ENCODE results near the gene EHD4. TPM values are rescaled to one million over a fixed set of nuclear protein-coding genes. Genes with fewer than 3 reads are reported as not detected.

The EHD4 gene
- total and polyA plus RNA-seq, 9 of the 15 experiments (the other 6 are each of a cell fraction or from before 2014, with no cell fraction given) = 0.89 to 10.3 (median 6.4) TPM

DNA sequence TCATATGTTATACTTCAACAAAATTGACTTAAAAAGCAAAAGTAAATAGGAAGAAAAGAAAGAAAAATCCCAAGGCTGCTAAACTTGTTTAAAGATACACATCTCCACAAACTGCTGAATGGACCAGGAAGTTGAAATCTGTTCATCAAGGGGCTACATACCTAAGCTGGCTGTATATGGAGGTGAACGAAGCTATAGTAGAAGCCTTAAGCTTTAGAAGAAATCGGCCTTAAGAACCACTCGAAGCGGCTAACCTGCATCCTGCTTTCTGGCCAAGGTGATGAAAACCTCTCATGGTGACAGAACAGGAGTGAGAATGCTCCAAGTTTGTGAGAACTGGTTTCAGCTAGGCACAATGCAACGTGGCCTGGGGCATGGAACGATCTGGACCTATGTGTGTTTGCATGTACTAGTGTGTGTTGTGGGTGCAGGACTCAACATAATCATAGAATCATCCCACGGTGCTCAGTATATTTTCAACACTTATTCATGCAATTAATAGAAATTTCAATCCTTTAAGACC is 47.2 kb downstream of the EHD4 start:
- 72% methylated on average over 7 of the region's 7 CpGs for WGBS (ENCODE audit: insufficient coverage, low coverage, missing lambda C conversion rate)

DNA sequence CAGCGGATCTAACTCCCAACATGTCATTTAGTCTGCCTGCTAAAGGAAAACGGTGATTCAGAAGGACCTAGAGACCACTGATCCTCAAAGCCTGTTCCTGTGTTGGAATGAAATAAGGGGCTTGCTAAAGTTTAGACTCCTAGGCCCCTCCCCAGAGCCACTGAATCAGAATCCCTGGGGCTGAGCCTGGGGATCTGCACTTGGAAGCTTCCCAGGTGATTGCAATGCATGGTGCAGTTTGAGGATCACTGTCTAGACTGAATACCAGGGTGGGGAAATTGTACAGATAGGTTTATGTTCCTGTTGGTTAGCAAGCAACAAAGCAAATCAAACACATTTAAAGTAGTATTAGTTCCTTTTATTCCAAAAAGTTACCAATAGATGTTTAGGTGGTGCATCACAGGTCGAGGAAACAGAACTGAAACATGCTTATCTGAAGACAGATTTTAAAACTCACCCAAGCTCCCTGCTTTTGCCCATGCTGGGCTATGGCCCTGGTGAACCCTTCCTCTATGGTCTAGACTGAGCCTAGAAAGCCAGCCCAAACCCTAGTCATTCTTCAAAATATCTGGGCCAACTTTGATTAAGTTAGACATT is 48.9 kb downstream of the EHD4 start:
- ATAC-seq = no peak
- no peak for FAIRE-seq
- H2AFZ ChIP-seq (ENCODE audit: low read depth, low read length) = no peak overlapping the region
- TF ChIP-seq KLF16 (IDR thresholded peaks at IDR 0.05) = no peak
- TF ChIP-seq SETDB1 (IDR thresholded peaks at IDR 0.05; ENCODE audit: low read length) = no peak
- no peak for TF ChIP-seq SIN3A (IDR thresholded peaks at IDR 0.05; ENCODE audit: borderline replicate concordance in 2 of 2, control insufficient read depth in 1 of 2, low read depth in 2 of 2, low read length in 2 of 2)
- TF ChIP-seq NR2C2 (CRISPR knock-in tag; IDR thresholded peaks at IDR 0.05) = no peak
- TF ChIP-seq NR2C2 (tag; IDR thresholded peaks at IDR 0.05) = no peak
- no peak for TF ChIP-seq MEF2D (tag; conservative IDR thresholded peaks at IDR 0.05; ENCODE audit: low read depth)
- TF ChIP-seq LEF1 (IDR thresholded peaks at IDR 0.05) = no peak
- TF ChIP-seq, protein P1, sequence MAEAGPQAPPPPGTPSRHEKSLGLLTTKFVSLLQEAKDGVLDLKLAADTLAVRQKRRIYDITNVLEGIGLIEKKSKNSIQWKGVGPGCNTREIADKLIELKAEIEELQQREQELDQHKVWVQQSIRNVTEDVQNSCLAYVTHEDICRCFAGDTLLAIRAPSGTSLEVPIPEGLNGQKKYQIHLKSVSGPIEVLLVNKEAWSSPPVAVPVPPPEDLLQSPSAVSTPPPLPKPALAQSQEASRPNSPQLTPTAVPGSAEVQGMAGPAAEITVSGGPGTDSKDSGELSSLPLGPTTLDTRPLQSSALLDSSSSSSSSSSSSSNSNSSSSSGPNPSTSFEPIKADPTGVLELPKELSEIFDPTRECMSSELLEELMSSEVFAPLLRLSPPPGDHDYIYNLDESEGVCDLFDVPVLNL (CRISPR knock-in tag; IDR thresholded peaks at IDR 0.05; ENCODE audit: low read depth) = no peak
- TF ChIP-seq XRCC4 (IDR thresholded peaks at IDR 0.05; ENCODE audit: extremely low read depth, insufficient read depth, insufficient read length) = no peak

More for the DNA sequence above, 47.2 kb downstream of the EHD4 start:
- 0 out of 3 replicates have a peak, but pooled peaks cover 3% of the 10 kb centered on the region for H3K36me3 ChIP-seq (ENCODE audit: control insufficient read depth, insufficient read depth, low read length)
- H3K4me1 ChIP-seq (replicated peaks in 1 of 2; ENCODE audit: control insufficient read depth in 2 of 2, insufficient read depth in 2 of 2, low read length in 2 of 2) = no peaks in the 10 kb centered on the region; a peak in 1 of 5 replicates
- H4K20me1 ChIP-seq (replicated peaks; ENCODE audit: control insufficient read depth, insufficient read depth, low read length) = no peaks in the 10 kb centered on the region
- no peak overlapping the region for H3K9ac ChIP-seq (ENCODE audit: insufficient read depth in 1 of 2, low read depth in 2 of 2, low read length in 2 of 2)
- in situ Hi-C loops (cut with MboI) (no loop called here), intact Hi-C loops (cut with micrococcal nuclease) (no loop called here)
- ChIA-PET CTCF (ENCODE audit: low intra/inter-chr PET ratio) (no interaction called here), POLR2A (no interaction called here)
- H3K79me2 ChIP-seq (ENCODE audit: control insufficient read depth, insufficient read depth, low read length) = no peaks in the 10 kb centered on the region
- no peak overlapping the region for H3K27ac ChIP-seq (ENCODE audit: extremely low read depth, low read depth, low read length)
- no peak for ATAC-seq
- no peak for FAIRE-seq
- H2AFZ ChIP-seq (ENCODE audit: low read depth, low read length) = no peak overlapping the region
- no peak overlapping the region for H3K4me2 ChIP-seq (ENCODE audit: insufficient read depth, low read length)
- BruUV-seq (replicated peaks) = no TSS peak
- no peak for DNase-seq (ENCODE audit: extremely low read depth in 1 of 4, low spot score in 3 of 4)
- no peak overlapping the region for H3K4me3 ChIP-seq
- no peaks in the 10 kb centered on the region for H3K9me1 ChIP-seq (ENCODE audit: control insufficient read depth, insufficient read depth, low read length)
- TF ChIP-seq, protein P2, sequence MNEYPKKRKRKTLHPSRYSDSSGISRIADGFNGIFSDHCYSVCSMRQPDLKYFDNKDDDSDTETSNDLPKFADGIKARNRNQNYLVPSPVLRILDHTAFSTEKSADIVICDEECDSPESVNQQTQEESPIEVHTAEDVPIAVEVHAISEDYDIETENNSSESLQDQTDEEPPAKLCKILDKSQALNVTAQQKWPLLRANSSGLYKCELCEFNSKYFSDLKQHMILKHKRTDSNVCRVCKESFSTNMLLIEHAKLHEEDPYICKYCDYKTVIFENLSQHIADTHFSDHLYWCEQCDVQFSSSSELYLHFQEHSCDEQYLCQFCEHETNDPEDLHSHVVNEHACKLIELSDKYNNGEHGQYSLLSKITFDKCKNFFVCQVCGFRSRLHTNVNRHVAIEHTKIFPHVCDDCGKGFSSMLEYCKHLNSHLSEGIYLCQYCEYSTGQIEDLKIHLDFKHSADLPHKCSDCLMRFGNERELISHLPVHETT (CRISPR knock-in tag; conservative IDR thresholded peaks at IDR 0.05 in 1 of 2, IDR thresholded peaks at IDR 0.05 in 1 of 2) = no peak
- no peak for TF ChIP-seq SP1 (CRISPR knock-in tag; IDR thresholded peaks at IDR 0.05)
- H3K27me3 ChIP-seq (ENCODE audit: control insufficient read depth in 2 of 2, insufficient read depth in 2 of 2, low read length in 2 of 2) = no peaks in the 10 kb centered on the region
- H3K9me3 ChIP-seq (replicated peaks; ENCODE audit: control insufficient read depth, insufficient read depth, low read depth, low read length) = no peaks in the 10 kb centered on the region

More for the DNA sequence above, 48.9 kb downstream of the EHD4 start:
- H3K4me3 ChIP-seq = no peak overlapping the region
- BruUV-seq (replicated peaks) = no TSS peak
- peaks cover 0 to 5% of the 10 kb centered on the region in 2 experiments; a peak in 2 of 5 replicates for H3K4me1 ChIP-seq (replicated peaks in 1 of 2; ENCODE audit: control insufficient read depth in 2 of 2, insufficient read depth in 2 of 2, low read length in 2 of 2)
- CTCF ChIA-PET (ENCODE audit: low intra/inter-chr PET ratio) = no interaction called here
- intact Hi-C loops (cut with micrococcal nuclease) (no loop called here), in situ Hi-C loops (cut with MboI) (no loop called here)
- H3K9me1 ChIP-seq (ENCODE audit: control insufficient read depth, insufficient read depth, low read length) = no peaks in the 10 kb centered on the region
- no peak for DNase-seq (ENCODE audit: extremely low read depth in 1 of 4, low spot score in 3 of 4)
- H3K27ac ChIP-seq (ENCODE audit: extremely low read depth, low read depth, low read length) = no peak overlapping the region
- H3K79me2 ChIP-seq (ENCODE audit: control insufficient read depth, insufficient read depth, low read length) = no peaks in the 10 kb centered on the region
- H3K9ac ChIP-seq (ENCODE audit: insufficient read depth in 1 of 2, low read depth in 2 of 2, low read length in 2 of 2) = no peak overlapping the region
- H3K36me3 ChIP-seq (ENCODE audit: control insufficient read depth, insufficient read depth, low read length) = peaks cover 10% of the 10 kb centered on the region; the same call in 1 of the 3 replicates
- H3K9me3 ChIP-seq (replicated peaks; ENCODE audit: control insufficient read depth, insufficient read depth, low read depth, low read length) = no peaks in the 10 kb centered on the region
- no peak overlapping the region for H3K4me2 ChIP-seq (ENCODE audit: insufficient read depth, low read length)
- POLR2A ChIA-PET = interaction anchor here (0.6 kb wide), 1 partner anchor 513 kb away, joined by 4 read pairs; no protein-coding TSS in a partner anchor
- H4K20me1 ChIP-seq (replicated peaks; ENCODE audit: control insufficient read depth, insufficient read depth, low read length) = no peaks in the 10 kb centered on the region
- no peaks in the 10 kb centered on the region for H3K27me3 ChIP-seq (ENCODE audit: control insufficient read depth in 2 of 2, insufficient read depth in 2 of 2, low read length in 2 of 2)
- WGBS (ENCODE audit: insufficient coverage, low coverage, missing lambda C conversion rate) = 38% methylated on average over 3 of the region's 3 CpGs

Data from K562 (cell line).